Body of pancreas (tissue), 4 donors: Measurements from ENCODE around the gene TLCD3A. TPM values are rescaled to one million over a fixed set of nuclear protein-coding genes. Genes with fewer than 3 reads are reported as not detected.

ENCODE experiments used
- ATAC-seq: fragments of 150-250 bp; one replicate; pipeline ENCODE4 v1.9.1; 2016
- DNase-seq, 4 donors: peaks; one replicate each; pipeline ENCODE4 v3.0.0-alpha.2; 2019
- H3K27ac ChIP-seq, 4 donors: fragments of 200-600 bp; sonication (generic); 1 replicate in 3 of 4; 2 replicates in 1 of 4; pipeline versions ENCODE4 v1.5.1 to v1.6.1; 2016 to 2019; ENCODE audit warnings: mild to moderate bottlenecking in 1 of 4, mixed read lengths in 1 of 4, moderate library complexity in 1 of 4
- H3K27me3 ChIP-seq, 2 donors: fragments of 200-600 bp; sonication (generic); one replicate each; pipeline ENCODE4 v1.6.0; 2016; ENCODE audit warnings: mild to moderate bottlenecking in 1 of 2
- H3K36me3 ChIP-seq, 2 donors: fragments of 200-600 bp; sonication (generic); replicated peaks in 1 of 2; 2 replicates each; pipeline ENCODE4 v1.5.1; 2016; ENCODE audit warnings: low read depth in 2 of 2; ENCODE audit not compliant: insufficient read depth in 1 of 2
- H3K4me1 ChIP-seq: fragments of 200-600 bp; sonication (generic); one replicate; pipeline ENCODE4 v1.6.0; 2016
- H3K4me3 ChIP-seq, 2 donors: fragments of 200-600 bp; sonication (generic); 1 replicate in 1 of 2; 2 replicates in 1 of 2; pipeline ENCODE4 v1.5.1; 2016 to 2019
- H3K9me3 ChIP-seq, 3 donors: fragments of 200-600 bp; sonication (generic); 1 replicate in 2 of 3; 2 replicates in 1 of 3; pipeline ENCODE4 v1.5.1; 2016
- CTCF ChIP-seq, 7 experiments: fragments of 450-650 bp in 4 of 7; fragments of 200-600 bp in 3 of 7; sonication (generic) in 3 of 7; IDR thresholded peaks; one replicate each; pipeline ENCODE4 v1.5.1; 2016 to 2019; ENCODE audit warnings: antibody characterized with exemption in 7 of 7
- POLR2A ChIP-seq, 3 donors: fragments of 450-650 bp; IDR thresholded peaks; one replicate each; pipeline ENCODE4 v1.6.1; 2016; ENCODE audit warnings: antibody characterized with exemption in 3 of 3, mild to moderate bottlenecking in 2 of 3
- WGBS, 2 donors: methylation state at CpG; one replicate each; pipeline ENCODE4 v1.1.5; 2017; 5-methylcytosine and 5-hydroxymethylcytosine counted together
- intact Hi-C: fragments of 100-400 bp; cut with DNase I; formaldehyde crosslinking; loops from one replicate; pipeline ENCODE4 v1.15.1; 2023
- total RNA-seq, 2 donors: library from RNA; depleted of rRNA; stranded (reverse); fragments of >200 nt; gene quantifications; one replicate each; pipeline ENCODE4 v1.1.0, GENCODE V29; 2016

Gene TLCD3A
- total RNA-seq, 2 donors from 2014 or later = 3.6 to 7.9 TPM

- DNase-seq (no peak), ATAC-seq (no peak)
- peaks cover 4 to 7% of the 10 kb centered on the region in 2 donors for H3K36me3 ChIP-seq
- no peak overlapping the region for H3K27ac ChIP-seq
- no peak overlapping the region for H3K4me3 ChIP-seq
- TF ChIP-seq POLR2A (IDR thresholded peaks at IDR 0.05) (no peak), CTCF (IDR thresholded peaks at IDR 0.05) (no peak)
- WGBS, 2 donors = 84 to 88% methylated on average over 5 of the region's 5 CpGs
- no peaks in the 10 kb centered on the region for H3K4me1 ChIP-seq
- no peaks in the 10 kb centered on the region for H3K27me3 ChIP-seq
- no peaks in the 10 kb centered on the region for H3K9me3 ChIP-seq
- intact Hi-C loops = no loop called here
Measured at GRCh38 chr17:759964-760363, 27.6 kb downstream of the TLCD3A start.

- Histone ChIP-seq H3K27me3 (no peaks in the 10 kb centered on the region), H3K4me1 (no peaks in the 10 kb centered on the region), H3K27ac (no peak overlapping the region), H3K4me3 (no peak overlapping the region), H3K9me3 (no peaks in the 10 kb centered on the region), H3K36me3 (peaks cover 4 to 9% of the 10 kb centered on the region in 2 donors)
- no peak for DNase-seq
- no peak for ATAC-seq
- WGBS, 2 donors = 88% methylated on average over 9 of the region's 9 CpGs
- TF ChIP-seq POLR2A (IDR thresholded peaks at IDR 0.05) = no peak
- no peak for TF ChIP-seq CTCF (IDR thresholded peaks at IDR 0.05)
- intact Hi-C loops = no loop called here
Measured at GRCh38 chr17:760371-760770, 28.0 kb downstream of the TLCD3A start.

GRCh38 chr17:767076-767475 lies 34.7 kb downstream of the TLCD3A start:
- no peak for DNase-seq
- H3K9me3 ChIP-seq = no peaks in the 10 kb centered on the region
- no peak for ATAC-seq
- no peak overlapping the region for H3K4me3 ChIP-seq
- intact Hi-C loops = no loop called here
- peaks cover 8 to 26% of the 10 kb centered on the region in 2 donors for H3K36me3 ChIP-seq
- no peaks in the 10 kb centered on the region for H3K27me3 ChIP-seq
- no peak for TF ChIP-seq POLR2A (IDR thresholded peaks at IDR 0.05)
- no peak for TF ChIP-seq CTCF (IDR thresholded peaks at IDR 0.05)
- no peak overlapping the region for H3K27ac ChIP-seq
- 63 to 70% methylated on average over 3 of the region's 3 CpGs for WGBS, 2 donors
- H3K4me1 ChIP-seq = no peaks in the 10 kb centered on the region

- DNase-seq = no peak
- H3K27ac ChIP-seq = no peak overlapping the region
Measured at GRCh38 chr17:773016-773415, 40.6 kb downstream of the TLCD3A start.

More at GRCh38 chr17:773016-773415, 40.6 kb downstream of the TLCD3A start:
- Histone ChIP-seq H3K4me3 (no peak overlapping the region), H3K36me3 (peaks cover 12 to 33% of the 10 kb centered on the region in 2 donors), H3K4me1 (no peaks in the 10 kb centered on the region), H3K9me3 (no peaks in the 10 kb centered on the region), H3K27me3 (no peaks in the 10 kb centered on the region)
- no peak for TF ChIP-seq CTCF (IDR thresholded peaks at IDR 0.05)
- TF ChIP-seq POLR2A (IDR thresholded peaks at IDR 0.05) = no peak
- no peak for ATAC-seq
- intact Hi-C loops = no loop called here
- WGBS, 2 donors = 85 to 91% methylated on average over 5 of the region's 5 CpGs
